Body of pancreas (tissue), 4 donors: ENCODE results near the gene RNF31.

Experiments
- CTCF ChIP-seq, 7 experiments: fragments of 450-650 bp in 4 of 7; fragments of 200-600 bp in 3 of 7; sonication (generic) in 3 of 7; IDR thresholded peaks; one replicate each; pipeline ENCODE4 v1.5.1; 2016 to 2019; ENCODE audit warnings: antibody characterized with exemption in 7 of 7
- POLR2A ChIP-seq, 3 donors: fragments of 450-650 bp; IDR thresholded peaks; one replicate each; pipeline ENCODE4 v1.6.1; 2016; ENCODE audit warnings: antibody characterized with exemption in 3 of 3, mild to moderate bottlenecking in 2 of 3

GRCh38 chr14:24189059-24189375 lies 41.7 kb downstream of the RNF31 start:
- no peak for TF ChIP-seq CTCF (IDR thresholded peaks at IDR 0.05)
- no peak for TF ChIP-seq POLR2A (IDR thresholded peaks at IDR 0.05)
